Activated CD8-positive, alpha-beta T cell treated with anti-CD3 and anti-CD28 coated beads, Interleukin-2, amount 10 ng/mL, durations not matched to agents 7 days and 5 days (primary cell): ENCODE data around the gene CLCN1. TPM values are rescaled to one million over a fixed set of nuclear protein-coding genes. Genes with fewer than 3 reads are reported as not detected.
A peak's percentile ranks its signal among the peaks of the same experiment; 100 is the strongest.

Experiments used
- ATAC-seq: fragments of 150-1000 bp; cut with Tn5 transposase; one replicate; pipeline ENCODE4 v1.10.0; 2021; ENCODE audit warnings: moderate library complexity
- CTCF ChIA-PET: fragments of 350-600 bp; sonication (Branson Sonifier 250); formaldehyde crosslinking; loops from one replicate; lab custom pipeline; 2021; ENCODE audit warnings: antibody characterized with exemption; lab: Charles Lee
- POLR2A ChIA-PET: fragments of 350-600 bp; sonication (Branson Sonifier 250); formaldehyde crosslinking; loops from one replicate; lab custom pipeline; 2021; ENCODE audit warnings: antibody characterized with exemption; lab: Charles Lee
- DNase-seq: peaks from one replicate; pipeline ENCODE4 v3.0.0-alpha.2; 2020
- H3K27ac Mint-ChIP-seq: one replicate; pipeline ENCODE4 v1.8.0; 2021; ENCODE audit warnings: mild to moderate bottlenecking, mixed read lengths
- H3K27me3 Mint-ChIP-seq: one replicate; pipeline ENCODE4 v1.8.0; 2021; ENCODE audit warnings: low read depth, mixed read lengths
- H3K36me3 Mint-ChIP-seq: one replicate; pipeline ENCODE4 v1.8.0; 2021; ENCODE audit warnings: low read depth, mixed read lengths
- H3K4me1 Mint-ChIP-seq: one replicate; pipeline ENCODE4 v1.8.0; 2021; ENCODE audit warnings: low read depth, mixed read lengths
- H3K4me3 Mint-ChIP-seq: one replicate; pipeline ENCODE4 v1.8.0; 2021; ENCODE audit warnings: mild to moderate bottlenecking, mixed read lengths
- H3K9me3 Mint-ChIP-seq: one replicate; pipeline ENCODE4 v1.8.0; 2022; ENCODE audit warnings: mixed read lengths; ENCODE audit not compliant: insufficient read depth
- total RNA-seq, 2 experiments: library from RNA; stranded (reverse); gene quantifications; one replicate each; pipeline ENCODE4 v1.2.3, GENCODE V29; 2021

Gene CLCN1
- total RNA-seq, 2 experiments from 2014 or later, result 0.13 TPM; not detected in 1

GRCh38 chr7:143384661-143385631, 69.0 kb downstream of the CLCN1 start:
- POLR2A ChIA-PET, result interaction anchor here (0.7 to 2.7 kb wide), 5 partner anchors 9 to 576 kb away, joined by 3 to 18 read pairs (median 6); no protein-coding TSS in a partner anchor
- Mint-ChIP-seq H3K9me3 (no peaks in the 10 kb centered on the region), H3K4me1 (peaks cover 13% of the 10 kb centered on the region), H3K27ac (no peak overlapping the region), H3K4me3 (no peak overlapping the region), H3K36me3 (peaks cover 17% of the 10 kb centered on the region), H3K27me3 (no peaks in the 10 kb centered on the region)
- CTCF ChIA-PET, result interaction anchor here (0.8 to 2.8 kb wide), 13 partner anchors 10 to 512 kb away, joined by 3 to 12 read pairs (median 3); partner anchors contain the start of gene EPHA1
- DNase-seq, result no peak
- no peak for ATAC-seq

- ATAC-seq (peak; percentile 48), DNase-seq (peak; percentile 55)
- H3K27me3 Mint-ChIP-seq, result no peaks in the 10 kb centered on the region
- no peak overlapping the region for H3K27ac Mint-ChIP-seq
- no peak overlapping the region for H3K4me3 Mint-ChIP-seq
- H3K4me1 Mint-ChIP-seq, result peaks cover 19% of the 10 kb centered on the region
- peaks cover 27% of the 10 kb centered on the region for H3K36me3 Mint-ChIP-seq
- ChIA-PET CTCF (interaction anchor here (1.1 kb wide), 2 partner anchors 30 to 146 kb away, joined by 3 to 7 read pairs; no protein-coding TSS in a partner anchor), POLR2A (interaction anchor here (1.4 to 2.0 kb wide), 2 partner anchors 11 to 21 kb away, joined by 6 to 8 read pairs; no protein-coding TSS in a partner anchor)
- no peaks in the 10 kb centered on the region for H3K9me3 Mint-ChIP-seq
These were observed 70.2 kb downstream of the CLCN1 start for GRCh38 chr7:143385891-143386781.

- no peaks in the 10 kb centered on the region for H3K27me3 Mint-ChIP-seq
- ATAC-seq, result no peak
- no peak overlapping the region for H3K27ac Mint-ChIP-seq
These were observed 71.5 kb downstream of the CLCN1 start for GRCh38 chr7:143387156-143387975.

GRCh38 chr7:143388051-143388450, 72.1 kb downstream of the CLCN1 start:
- ChIA-PET POLR2A (interaction anchor here (0.7 to 2.0 kb wide), 2 partner anchors 9 to 20 kb away, joined by 7 to 11 read pairs; no protein-coding TSS in a partner anchor), CTCF (interaction anchor here (0.7 to 2.8 kb wide), 5 partner anchors 15 to 89 kb away, joined by 3 to 10 read pairs (median 6); no protein-coding TSS in a partner anchor)
- Mint-ChIP-seq H3K4me3 (no peak overlapping the region), H3K27me3 (no peaks in the 10 kb centered on the region), H3K4me1 (peaks cover 26% of the 10 kb centered on the region), H3K9me3 (no peaks in the 10 kb centered on the region), H3K36me3 (peaks cover 43% of the 10 kb centered on the region), H3K27ac (no peak overlapping the region)
- ATAC-seq (no peak), DNase-seq (no peak)

More at GRCh38 chr7:143387156-143387975, 71.5 kb downstream of the CLCN1 start:
- no peaks in the 10 kb centered on the region for H3K9me3 Mint-ChIP-seq
- H3K4me3 Mint-ChIP-seq, result no peak overlapping the region
- peaks cover 38% of the 10 kb centered on the region for H3K36me3 Mint-ChIP-seq
- no peak for DNase-seq
- H3K4me1 Mint-ChIP-seq, result peaks cover 26% of the 10 kb centered on the region
- POLR2A ChIA-PET, result interaction anchor here (0.7 to 2.0 kb wide), 2 partner anchors 9 to 20 kb away, joined by 7 to 11 read pairs; no protein-coding TSS in a partner anchor
- CTCF ChIA-PET, result interaction anchor here (1.0 to 2.8 kb wide), 3 partner anchors 19 to 35 kb away, joined by 3 to 10 read pairs (median 6); no protein-coding TSS in a partner anchor

GRCh38 chr7:143388491-143389101, 72.7 kb downstream of the CLCN1 start:
- H3K9me3 Mint-ChIP-seq, result no peaks in the 10 kb centered on the region
- H3K36me3 Mint-ChIP-seq, result peaks cover 46% of the 10 kb centered on the region
- ATAC-seq (no peak), DNase-seq (no peak)
- peaks cover 26% of the 10 kb centered on the region for H3K4me1 Mint-ChIP-seq
- H3K27me3 Mint-ChIP-seq, result no peaks in the 10 kb centered on the region
- H3K4me3 Mint-ChIP-seq, result no peak overlapping the region
- ChIA-PET POLR2A (interaction anchor here (0.7 to 2.0 kb wide), 5 partner anchors 8 to 19 kb away, joined by 3 to 11 read pairs (median 5); no protein-coding TSS in a partner anchor), CTCF (interaction anchor here (0.7 to 2.8 kb wide), 7 partner anchors 9 to 1651 kb away, joined by 3 to 10 read pairs (median 3); partner anchors contain the start of gene SSBP1)
- peak overlapping the region; percentile 67 for H3K27ac Mint-ChIP-seq

GRCh38 chr7:143389316-143390103, 73.6 kb downstream of the CLCN1 start:
- no peak for ATAC-seq
- no peaks in the 10 kb centered on the region for H3K27me3 Mint-ChIP-seq
- H3K4me1 Mint-ChIP-seq, result peaks cover 28% of the 10 kb centered on the region
- no peak for DNase-seq
- H3K4me3 Mint-ChIP-seq, result no peak overlapping the region
- H3K27ac Mint-ChIP-seq, result peak overlapping the region; percentile 73
- H3K9me3 Mint-ChIP-seq, result no peaks in the 10 kb centered on the region
- ChIA-PET CTCF (interaction anchor here (0.6 to 2.8 kb wide), 6 partner anchors 10 to 1652 kb away, joined by 3 to 10 read pairs (median 5); partner anchors contain the start of gene SSBP1), POLR2A (interaction anchor here (1.1 to 2.0 kb wide), 4 partner anchors 8 to 18 kb away, joined by 3 to 11 read pairs (median 4); no protein-coding TSS in a partner anchor)
- peaks cover 52% of the 10 kb centered on the region for H3K36me3 Mint-ChIP-seq

GRCh38 chr7:143390104-143390772, 74.3 kb downstream of the CLCN1 start:
- Mint-ChIP-seq H3K36me3 (peaks cover 56% of the 10 kb centered on the region), H3K4me3 (no peak overlapping the region), H3K27ac (peak overlapping the region; percentile 73), H3K4me1 (peaks cover 36% of the 10 kb centered on the region), H3K9me3 (no peaks in the 10 kb centered on the region), H3K27me3 (no peaks in the 10 kb centered on the region)
- no peak for ATAC-seq
- POLR2A ChIA-PET, result interaction anchor here (0.5 to 1.3 kb wide), 2 partner anchors 8 to 12 kb away, joined by 3 to 5 read pairs; no protein-coding TSS in a partner anchor
- DNase-seq, result no peak
- CTCF ChIA-PET, result interaction anchor here (1.2 to 2.8 kb wide), 4 partner anchors 10 to 150 kb away, joined by 3 to 10 read pairs (median 4); no protein-coding TSS in a partner anchor

GRCh38 chr7:143390773-143391317, 74.9 kb downstream of the CLCN1 start:
- DNase-seq (no peak), ATAC-seq (no peak)
- CTCF ChIA-PET, result interaction anchor here (1.2 to 2.8 kb wide), 4 partner anchors 11 to 151 kb away, joined by 3 to 10 read pairs (median 4); no protein-coding TSS in a partner anchor
- Mint-ChIP-seq H3K27ac (no peak overlapping the region), H3K27me3 (no peaks in the 10 kb centered on the region), H3K9me3 (no peaks in the 10 kb centered on the region), H3K36me3 (peaks cover 56% of the 10 kb centered on the region), H3K4me1 (peaks cover 37% of the 10 kb centered on the region), H3K4me3 (no peak overlapping the region)
- POLR2A ChIA-PET, result interaction anchor here (0.5 kb wide), 1 partner anchor 9 kb away, joined by 3 read pairs; no protein-coding TSS in a partner anchor
